Gastrocnemius medialis (tissue), 4 donors: ENCODE data around the gene TTLL9. TPM values are rescaled to one million over a fixed set of nuclear protein-coding genes. Genes with fewer than 3 reads are reported as not detected.
A peak's percentile ranks its signal among the peaks of the same experiment; 100 is the strongest.

Experiments used
- ATAC-seq, 2 donors: fragments of 150-250 bp; one replicate each; pipeline ENCODE4 v1.9.1; 2016
- DNase-seq, 2 donors: peaks; one replicate each; pipeline ENCODE4 v3.0.0-alpha.2; 2019
- H3K27ac ChIP-seq, 4 donors: fragments of 200-600 bp; sonication (generic); 1 replicate in 1 of 4; 2 replicates in 3 of 4; pipeline ENCODE4 v1.5.1; 2016 to 2018; ENCODE audit warnings: mild to moderate bottlenecking in 2 of 4, moderate library complexity in 1 of 4
- H3K27me3 ChIP-seq, 3 donors: fragments of 200-600 bp; sonication (generic) in 2 of 3; 1 replicate in 1 of 3; 2 replicates in 2 of 3; pipeline versions ENCODE4 v1.5.1 to v1.6.0; 2016 to 2019; ENCODE audit warnings: mild to moderate bottlenecking in 1 of 3, moderate library complexity in 1 of 3
- H3K36me3 ChIP-seq, 2 donors: fragments of 200-600 bp; sonication (generic) in 1 of 2; one replicate each; pipeline ENCODE4 v1.5.1; 2017 to 2018
- H3K4me1 ChIP-seq, 2 donors: fragments of 200-600 bp; sonication (generic) in 1 of 2; one replicate each; pipeline ENCODE4 v1.5.1; 2016 to 2017; ENCODE audit warnings: mild to moderate bottlenecking in 2 of 2
- H3K4me3 ChIP-seq, 4 donors: fragments of 200-600 bp; sonication (generic) in 3 of 4; 1 replicate in 1 of 4; 2 replicates in 3 of 4; pipeline ENCODE4 v1.5.1; 2016 to 2019; ENCODE audit warnings: mild to moderate bottlenecking in 2 of 4
- H3K9me3 ChIP-seq, 3 donors: fragments of 200-600 bp; sonication (generic) in 2 of 3; 1 replicate in 1 of 3; 2 replicates in 2 of 3; pipeline ENCODE4 v1.5.1; 2016 to 2019
- POLR2A ChIP-seq, 2 donors: fragments of 450-650 bp; IDR thresholded peaks; one replicate each; pipeline ENCODE4 v1.6.1; 2017; ENCODE audit warnings: antibody characterized with exemption in 2 of 2, mild to moderate bottlenecking in 2 of 2, moderate library complexity in 2 of 2
- in situ Hi-C, 4 donors: fragments of 200-750 bp; cut with MboI; loops; one replicate each; pipeline versions ENCODE4 v1.15.0 to v1.8.0; 2017; ENCODE audit warnings: low sequenced_read_pairs in 4 of 4
- intact Hi-C: fragments of 100-400 bp; cut with DNase I; formaldehyde crosslinking; loops from one replicate; pipeline ENCODE4 v1.15.1; 2023; ENCODE audit warnings: low total_unique reads
- total RNA-seq, 4 donors: library from RNA; depleted of rRNA; stranded (reverse); fragments of >200 nt; gene quantifications; one replicate each; pipeline versions ENCODE4 v1.1.0 to v1.2.3, GENCODE V29; 2016
- TF ChIP-seq, protein P1 (sequence below), 5 experiments: fragments of 450-650 bp in 3 of 5; fragments of 200-600 bp in 2 of 5; sonication (generic) in 2 of 5; IDR thresholded peaks in 4 of 5; conservative IDR thresholded peaks in 1 of 5; 1 replicate in 4 of 5; 2 replicates in 1 of 5; pipeline ENCODE4 v1.5.1; 2016 to 2019; ENCODE audit warnings: antibody characterized with exemption in 5 of 5, mild to moderate bottlenecking in 3 of 5, moderate library complexity in 3 of 5

The TTLL9 gene
- total RNA-seq, 4 donors from 2014 or later = not detected

DNA sequence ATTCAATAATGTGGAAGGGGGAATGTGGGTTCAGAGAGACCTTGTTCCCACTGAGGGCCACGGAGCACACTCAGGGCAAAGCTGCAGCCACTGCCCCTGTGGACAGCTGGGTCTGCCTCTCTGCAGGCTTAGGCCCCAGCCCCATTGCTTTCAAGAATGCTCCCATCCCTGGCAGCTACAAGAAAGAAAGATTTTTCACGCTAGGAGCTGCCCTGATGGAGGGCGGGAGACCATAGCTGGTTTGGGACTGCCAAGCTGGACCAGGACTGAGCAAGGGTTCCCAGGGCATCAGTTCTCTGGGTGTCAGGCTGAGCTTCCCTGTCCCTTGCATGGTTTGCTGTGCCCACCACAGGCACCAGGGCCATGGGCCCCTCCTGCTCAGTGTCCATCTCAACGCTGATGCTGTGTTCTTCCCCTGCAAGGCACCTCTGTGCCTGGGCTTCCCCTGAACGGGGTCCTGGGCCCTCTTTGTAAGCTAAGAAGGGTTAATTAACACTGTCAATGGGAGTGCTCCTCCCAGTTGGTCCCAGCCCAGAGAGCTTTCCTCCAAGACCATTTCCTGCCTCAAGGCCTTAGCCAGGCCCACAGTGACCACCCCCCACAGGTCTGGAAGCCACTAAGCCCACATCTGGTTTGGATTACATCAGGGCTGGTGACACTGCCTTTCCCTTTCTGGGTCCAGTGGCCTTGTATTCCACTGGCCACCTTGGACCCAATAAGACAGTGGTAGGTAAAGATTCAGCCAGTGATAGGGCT, 33.4 kb upstream of the TTLL9 start:
- peaks cover 14 to 29% of the 10 kb centered on the region in 2 donors for H3K4me1 ChIP-seq
- no peaks in the 10 kb centered on the region for H3K27me3 ChIP-seq
- no peak for TF ChIP-seq POLR2A (IDR thresholded peaks at IDR 0.05)
- TF ChIP-seq, protein P1, sequence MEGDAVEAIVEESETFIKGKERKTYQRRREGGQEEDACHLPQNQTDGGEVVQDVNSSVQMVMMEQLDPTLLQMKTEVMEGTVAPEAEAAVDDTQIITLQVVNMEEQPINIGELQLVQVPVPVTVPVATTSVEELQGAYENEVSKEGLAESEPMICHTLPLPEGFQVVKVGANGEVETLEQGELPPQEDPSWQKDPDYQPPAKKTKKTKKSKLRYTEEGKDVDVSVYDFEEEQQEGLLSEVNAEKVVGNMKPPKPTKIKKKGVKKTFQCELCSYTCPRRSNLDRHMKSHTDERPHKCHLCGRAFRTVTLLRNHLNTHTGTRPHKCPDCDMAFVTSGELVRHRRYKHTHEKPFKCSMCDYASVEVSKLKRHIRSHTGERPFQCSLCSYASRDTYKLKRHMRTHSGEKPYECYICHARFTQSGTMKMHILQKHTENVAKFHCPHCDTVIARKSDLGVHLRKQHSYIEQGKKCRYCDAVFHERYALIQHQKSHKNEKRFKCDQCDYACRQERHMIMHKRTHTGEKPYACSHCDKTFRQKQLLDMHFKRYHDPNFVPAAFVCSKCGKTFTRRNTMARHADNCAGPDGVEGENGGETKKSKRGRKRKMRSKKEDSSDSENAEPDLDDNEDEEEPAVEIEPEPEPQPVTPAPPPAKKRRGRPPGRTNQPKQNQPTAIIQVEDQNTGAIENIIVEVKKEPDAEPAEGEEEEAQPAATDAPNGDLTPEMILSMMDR (IDR thresholded peaks at IDR 0.05 in 4 of 5, conservative IDR thresholded peaks at IDR 0.05 in 1 of 5) = no peak
- no peaks in the 10 kb centered on the region for H3K36me3 ChIP-seq
- in situ Hi-C loops (loop anchor here in 1 of 4 donors (25.0 kb wide), 1 partner anchor 100 kb away; the partner anchor contains the start of gene TPX2), intact Hi-C loops (loop anchor here (2.0 to 10.0 kb wide), 3 partner anchors 14 to 278 kb away; partner anchors contain the start of gene TPX2)
- DNase-seq = no peak
- H3K27ac ChIP-seq = peak overlapping the region; percentile 79 to 95 (median 80)
- H3K4me3 ChIP-seq = no peak overlapping the region
- no peaks in the 10 kb centered on the region for H3K9me3 ChIP-seq
- no peak for ATAC-seq

DNA sequence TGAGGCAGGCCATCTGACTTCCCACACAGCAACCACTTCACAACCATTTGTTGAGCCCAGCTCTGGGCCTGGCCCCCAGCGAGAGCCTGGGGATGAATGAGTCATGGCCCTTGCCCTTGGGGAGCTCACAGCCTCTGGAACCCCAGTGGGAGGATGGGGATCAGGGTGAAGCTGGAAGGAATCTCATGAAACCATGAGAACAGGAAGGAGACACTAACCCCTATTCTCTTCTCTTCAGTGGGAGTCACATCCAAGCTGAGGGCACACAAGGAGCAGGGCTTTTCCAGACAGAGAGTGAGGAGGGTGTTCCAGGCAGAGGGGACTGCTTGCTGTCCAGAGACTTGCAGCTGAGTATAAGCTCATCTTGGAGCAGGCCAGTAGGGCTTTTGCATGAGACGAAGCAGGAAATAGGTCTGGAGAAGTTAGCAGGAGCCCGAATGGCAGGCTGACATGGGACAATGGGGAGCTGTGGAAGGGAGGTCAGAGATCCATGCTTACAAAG, 32.5 kb upstream of the TTLL9 start:
- TF ChIP-seq, protein P1 (IDR thresholded peaks at IDR 0.05 in 4 of 5, conservative IDR thresholded peaks at IDR 0.05 in 1 of 5) = no peak
- TF ChIP-seq POLR2A (IDR thresholded peaks at IDR 0.05) = no peak
- Histone ChIP-seq H3K4me3 (no peak overlapping the region), H3K27ac (peak overlapping the region; percentile 10 to 95 (median 80)), H3K27me3 (no peaks in the 10 kb centered on the region), H3K36me3 (no peaks in the 10 kb centered on the region), H3K4me1 (peaks cover 14 to 29% of the 10 kb centered on the region in 2 donors), H3K9me3 (no peaks in the 10 kb centered on the region)
- no peak for ATAC-seq
- intact Hi-C loops (loop anchor here (2.0 to 10.0 kb wide), 3 partner anchors 15 to 277 kb away; partner anchors contain the start of gene TPX2), in situ Hi-C loops (loop anchor here in 1 of 4 donors (25.0 kb wide), 1 partner anchor 101 kb away; the partner anchor contains the start of gene TPX2)
- no peak for DNase-seq

DNA sequence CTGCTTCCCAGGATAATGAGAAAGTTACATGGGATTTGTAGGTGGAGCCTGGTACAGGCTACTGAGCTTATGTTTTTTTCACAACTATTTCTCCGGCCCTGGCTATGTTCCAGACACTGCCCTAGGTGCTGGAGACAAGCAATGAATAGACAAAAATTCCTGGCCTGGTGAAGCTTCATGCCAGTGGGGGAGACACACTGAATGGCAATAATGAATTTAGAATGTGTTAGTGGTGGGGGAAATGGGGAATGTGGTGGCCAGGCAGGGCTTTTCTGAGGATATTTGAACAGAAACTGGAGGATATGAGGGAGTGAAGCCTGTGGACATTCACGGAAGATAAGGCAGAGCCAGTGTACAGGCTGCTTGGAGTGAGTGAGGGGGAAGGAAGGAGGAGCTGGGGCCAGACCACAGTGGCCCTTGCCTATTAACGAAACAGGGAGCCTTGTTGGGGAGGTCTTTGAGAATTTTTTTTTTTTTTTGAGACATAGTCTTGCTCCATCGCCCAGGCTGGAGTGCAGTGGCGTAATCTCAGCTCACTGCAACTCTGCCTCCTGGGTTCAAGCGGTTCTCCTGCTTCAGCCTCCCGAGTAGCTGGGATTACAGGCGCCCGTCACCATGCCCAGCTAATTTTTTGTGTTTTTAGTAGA, 31.7 kb upstream of the TTLL9 start:
- Histone ChIP-seq H3K27me3 (no peaks in the 10 kb centered on the region), H3K9me3 (no peaks in the 10 kb centered on the region), H3K4me1 (peaks cover 14 to 29% of the 10 kb centered on the region in 2 donors), H3K36me3 (no peaks in the 10 kb centered on the region), H3K4me3 (no peak overlapping the region), H3K27ac (peak overlapping the region in 2 of 4 donors; percentile 79 to 95)
- ATAC-seq = no peak
- no peak for TF ChIP-seq POLR2A (IDR thresholded peaks at IDR 0.05)
- TF ChIP-seq, protein P1 (IDR thresholded peaks at IDR 0.05 in 4 of 5, conservative IDR thresholded peaks at IDR 0.05 in 1 of 5) = no peak
- DNase-seq = no peak
- intact Hi-C loops (loop anchor here (5.0 to 10.0 kb wide), 2 partner anchors 101 to 276 kb away; partner anchors contain the start of gene TPX2), in situ Hi-C loops (loop anchor here in 1 of 4 donors (25.0 kb wide), 1 partner anchor 101 kb away; the partner anchor contains the start of gene TPX2)

DNA sequence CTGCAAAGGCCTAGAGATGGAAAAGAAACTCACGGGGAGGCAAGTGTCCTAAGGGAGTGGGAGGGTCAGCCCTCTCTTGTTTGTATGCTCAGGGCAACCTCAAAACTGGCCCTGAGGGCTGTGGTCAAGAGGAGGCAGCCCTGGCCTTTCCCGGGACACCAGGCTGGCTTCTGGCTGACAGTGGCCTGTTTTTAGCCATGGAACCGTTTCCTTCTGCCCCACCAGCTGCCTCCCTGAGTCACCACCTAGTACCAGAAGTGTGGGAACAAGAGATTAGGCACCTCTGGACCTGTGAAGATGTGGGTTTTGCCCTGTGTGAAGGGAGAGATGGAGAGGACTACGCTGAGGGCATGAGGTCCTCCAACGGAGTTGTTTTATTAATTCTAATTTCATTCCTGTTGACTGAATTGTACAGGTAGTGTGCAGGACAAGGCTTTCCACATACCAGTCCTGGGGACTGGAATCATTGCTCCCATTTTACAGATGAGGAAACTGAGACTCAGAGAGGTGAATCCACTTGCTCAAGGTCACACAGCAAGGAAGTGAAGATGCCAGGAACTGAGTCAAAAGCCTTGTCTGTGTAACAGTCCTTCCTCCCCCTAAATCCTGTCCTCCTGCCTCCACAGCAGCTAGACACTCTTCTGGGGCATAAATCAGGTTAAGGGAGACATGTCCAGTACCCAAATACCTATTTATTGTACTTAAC, 30.5 kb upstream of the TTLL9 start:
- no peaks in the 10 kb centered on the region for H3K36me3 ChIP-seq
- ATAC-seq (no peak), DNase-seq (no peak)
- H3K27ac ChIP-seq = peak overlapping the region in 2 of 4 donors; percentile 4 to 14
- TF ChIP-seq, protein P1 (IDR thresholded peaks at IDR 0.05 in 4 of 5, conservative IDR thresholded peaks at IDR 0.05 in 1 of 5) = no peak
- TF ChIP-seq POLR2A (IDR thresholded peaks at IDR 0.05) = no peak
- intact Hi-C loops (loop anchor here (5.0 to 10.0 kb wide), 2 partner anchors 103 to 275 kb away; partner anchors contain the start of gene TPX2), in situ Hi-C loops (loop anchor here in 1 of 4 donors (25.0 kb wide), 1 partner anchor 103 kb away; the partner anchor contains the start of gene TPX2)
- H3K9me3 ChIP-seq = no peaks in the 10 kb centered on the region
- peaks cover 14 to 25% of the 10 kb centered on the region in 2 donors for H3K4me1 ChIP-seq
- no peak overlapping the region for H3K4me3 ChIP-seq
- no peaks in the 10 kb centered on the region for H3K27me3 ChIP-seq
